A673 (cell line): ENCODE measurements around the gene EIF2B2.

Source experiments
- CTCF ChIP-seq: fragments of 300-800, 200-600 bp; sonication (generic); conservative IDR thresholded peaks from 2 replicates; pipeline ENCODE4 v1.5.1; 2017; ENCODE audit warnings: low read depth, mild to moderate bottlenecking, antibody characterized with exemption, low read length, moderate library complexity, mixed read lengths
- EZH2 ChIP-seq: fragments of 200-600 bp; sonication (generic); IDR thresholded peaks from 2 replicates; pipeline ENCODE4 v1.6.1; 2017; ENCODE audit warnings: borderline replicate concordance, low read depth, mild to moderate bottlenecking, mixed read lengths, antibody characterized with exemption, low read length; ENCODE audit not compliant: poor library complexity, severe bottlenecking

GRCh38 chr14:74981462-74981782 is 21.3 kb upstream of the EIF2B2 start:
- TF ChIP-seq CTCF (no peak), EZH2 (no peak)
